Renal pelvis (tissue), 4 donors: ENCODE results near the gene GRK2. TPM values are rescaled to one million over a fixed set of nuclear protein-coding genes. Genes with fewer than 3 reads are reported as not detected.

ENCODE experiments used
- DNase-seq: peaks from one replicate; pipeline ENCODE4 v3.0.0-alpha.2; 2013
- polyA plus RNA-seq, 3 donors: library from polyadenylated mRNA; unstranded; fragments of 120-200 nt; gene quantifications; one replicate each; pipeline ENCODE4 v1.2.1, GENCODE V29; 2013; ENCODE audit not compliant: insufficient read length in 3 of 3

The GRK2 gene
- polyA plus RNA-seq, 3 donors = 57.6 to 65.4 (median 64.2) TPM

- no peak for DNase-seq
These were observed 14.1 kb downstream of the GRK2 start for GRCh38 chr11:67280341-67280787.

GRCh38 chr11:67280788-67281551, 14.7 kb downstream of the GRK2 start:
- DNase-seq = no peak

- DNase-seq = no peak
These were observed 15.4 kb downstream of the GRK2 start for GRCh38 chr11:67281552-67282150.

GRCh38 chr11:67282155-67282875, 16.0 kb downstream of the GRK2 start:
- no peak for DNase-seq

GRCh38 chr11:67282876-67283371, 16.7 kb downstream of the GRK2 start:
- DNase-seq = no peak

- DNase-seq = no peak
These were observed 17.2 kb downstream of the GRK2 start for GRCh38 chr11:67283481-67283963.

- DNase-seq = no peak
These were observed 18.7 kb downstream of the GRK2 start for GRCh38 chr11:67284811-67285540.

GRCh38 chr11:67285541-67286498, 19.5 kb downstream of the GRK2 start:
- no peak for DNase-seq

- no peak for DNase-seq
These were observed 20.5 kb downstream of the GRK2 start for GRCh38 chr11:67286621-67287333.

GRCh38 chr11:67287355-67288197, 21.3 kb downstream of the GRK2 start:
- no peak for DNase-seq

- DNase-seq = no peak
These were observed 21.9 kb downstream of the GRK2 start for GRCh38 chr11:67288198-67288451.

- peak; percentile 89 for DNase-seq
These were observed 22.4 kb downstream of the GRK2 start for GRCh38 chr11:67288452-67289225.

- no peak for DNase-seq
These were observed 23.0 kb downstream of the GRK2 start, which contains the start of gene ANKRD13D for GRCh38 chr11:67289226-67289650. TSS of gene ANKRD13D (plus strand) at chr11:67289303. CDS start at chr11:67289461, 158 bp downstream.

- no peak for DNase-seq
These were observed 23.6 kb downstream of the GRK2 start for GRCh38 chr11:67289651-67290479.

GRCh38 chr11:67290801-67291200, 24.5 kb downstream of the GRK2 start:
- DNase-seq = no peak

- no peak for DNase-seq
These were observed 25.5 kb downstream of the GRK2 start for GRCh38 chr11:67291481-67292381.
